CD14-positive monocyte (primary cell): ENCODE data around the gene LFNG. TPM values are rescaled to one million over a fixed set of nuclear protein-coding genes. Genes with fewer than 3 reads are reported as not detected.

Experiments used
- DNase-seq, 3 donors: peaks; one replicate each; pipeline ENCODE4 v3.0.0-alpha.2; 2011 to 2022
- H2AFZ ChIP-seq: 2 replicates; pipeline ENCODE4 v1.6.0; 2012; ENCODE audit warnings: mild to moderate bottlenecking, low read depth, low read length, inconsistent platforms; ENCODE audit not compliant: insufficient read depth, poor library complexity, severe bottlenecking
- H3K27ac ChIP-seq, 2 donors: 1 replicate in 1 of 2; 2 replicates in 1 of 2; pipeline ENCODE4 v1.5.1; 2012 to 2013; ENCODE audit warnings: low read length in 2 of 2, control low read depth in 1 of 2, inconsistent platforms in 1 of 2, low read depth in 1 of 2, mild to moderate bottlenecking in 1 of 2
- H3K27me3 ChIP-seq, 2 donors: one replicate each; pipeline versions ENCODE4 v1.6.0 to v1.6.1; 2011 to 2013; ENCODE audit warnings: low read length in 2 of 2; ENCODE audit not compliant: control insufficient read depth in 2 of 2, insufficient read depth in 2 of 2
- H3K36me3 ChIP-seq, 2 donors: replicated peaks in 1 of 2; 1 replicate in 1 of 2; 2 replicates in 1 of 2; pipeline versions ENCODE4 v1.5.1 to v1.6.1; 2012 to 2013; ENCODE audit warnings: low read length in 2 of 2, control low read depth in 1 of 2, inconsistent platforms in 1 of 2, mild to moderate bottlenecking in 1 of 2; ENCODE audit not compliant: insufficient read depth in 2 of 2, control insufficient read depth in 1 of 2
- H3K4me1 ChIP-seq, 2 donors: 1 replicate in 1 of 2; 2 replicates in 1 of 2; pipeline versions ENCODE4 v1.5.1 to v1.6.1; 2012 to 2013; ENCODE audit warnings: low read length in 2 of 2, control low read depth in 1 of 2, inconsistent platforms in 1 of 2, mild to moderate bottlenecking in 1 of 2, moderate library complexity in 1 of 2; ENCODE audit not compliant: insufficient read depth in 2 of 2, control insufficient read depth in 1 of 2
- H3K4me2 ChIP-seq: replicated peaks from 2 replicates; pipeline ENCODE3; 2012; ENCODE audit warnings: low read length, moderate library complexity, mild to moderate bottlenecking; ENCODE audit not compliant: poor library complexity, severe bottlenecking; ENCODE audit errors: extremely low read depth
- H3K4me3 ChIP-seq, 3 experiments: fragments of 200-600 bp in 1 of 3; sonication (generic) in 1 of 3; replicated peaks in 1 of 3; 1 replicate in 2 of 3; 2 replicates in 1 of 3; pipeline ENCODE4 v1.5.1; 2011 to 2013; ENCODE audit warnings: low read length in 3 of 3, mild to moderate bottlenecking in 3 of 3, control low read depth in 2 of 3, low read depth in 2 of 3, inconsistent platforms in 1 of 3, moderate library complexity in 1 of 3
- H3K79me2 ChIP-seq: 2 replicates; pipeline ENCODE4 v1.6.0; 2012; ENCODE audit warnings: mild to moderate bottlenecking, control low read depth, inconsistent platforms, low read length, moderate library complexity; ENCODE audit not compliant: insufficient read depth
- H3K9ac ChIP-seq: 2 replicates; pipeline ENCODE4 v1.6.0; 2017; ENCODE audit warnings: low read length, mild to moderate bottlenecking; ENCODE audit not compliant: insufficient read depth, poor library complexity, severe bottlenecking
- H3K9me3 ChIP-seq, 2 donors: replicated peaks in 1 of 2; 1 replicate in 1 of 2; 2 replicates in 1 of 2; pipeline versions ENCODE4 v1.5.1 to v1.6.1; 2012 to 2013; ENCODE audit warnings: low read length in 2 of 2, control low read depth in 1 of 2; ENCODE audit not compliant: control insufficient read depth in 1 of 2, insufficient read depth in 1 of 2
- H4K20me1 ChIP-seq: 2 replicates; pipeline ENCODE4 v1.6.0; 2012; ENCODE audit warnings: mild to moderate bottlenecking, low read length, control low read depth, moderate library complexity; ENCODE audit not compliant: insufficient read depth
- H3K27ac Mint-ChIP-seq, 7 donors: one replicate each; pipeline ENCODE4 v1.8.0; 2020; ENCODE audit warnings: mild to moderate bottlenecking in 7 of 7, mixed read lengths in 7 of 7, moderate library complexity in 6 of 7, inconsistent platforms in 2 of 7
- H3K27me3 Mint-ChIP-seq, 3 donors: one replicate each; pipeline ENCODE4 v1.8.0; 2021 to 2022; ENCODE audit warnings: low read depth in 3 of 3, mild to moderate bottlenecking in 3 of 3, mixed read lengths in 3 of 3, moderate library complexity in 3 of 3, inconsistent platforms in 1 of 3
- H3K36me3 Mint-ChIP-seq, 2 donors: one replicate each; pipeline ENCODE4 v1.8.0; 2020; ENCODE audit warnings: mixed read lengths in 2 of 2, inconsistent platforms in 1 of 2, mild to moderate bottlenecking in 1 of 2
- H3K4me1 Mint-ChIP-seq: one replicate; pipeline ENCODE4 v1.8.0; 2020; ENCODE audit warnings: mild to moderate bottlenecking, mixed read lengths
- H3K4me3 Mint-ChIP-seq, 2 donors: one replicate each; pipeline ENCODE4 v1.8.0; 2020; ENCODE audit warnings: mild to moderate bottlenecking in 2 of 2, mixed read lengths in 2 of 2, moderate library complexity in 1 of 2
- H3K9me3 Mint-ChIP-seq, 7 donors: one replicate each; pipeline ENCODE4 v1.8.0; 2020 to 2022; ENCODE audit warnings: mixed read lengths in 7 of 7, mild to moderate bottlenecking in 6 of 7, moderate library complexity in 6 of 7, inconsistent platforms in 2 of 7
- WGBS: methylation state at CpG from one replicate; pipeline ENCODE4 v1.1.5; 2013; ENCODE audit warnings: missing lambda C conversion rate; ENCODE audit not compliant: insufficient coverage; 5-methylcytosine and 5-hydroxymethylcytosine counted together
- intact Hi-C, 2 donors: fragments of 100-400 bp; cut with micrococcal nuclease; formaldehyde crosslinking; loops; one replicate each; pipeline versions ENCODE4 v1.15.0 to v1.15.1; 2023
- polyA plus RNA-seq, 3 donors: library from polyadenylated mRNA; depleted of rRNA in 1 of 3; unstranded in 2 of 3; stranded (reverse) in 1 of 3; fragments of 300-500 nt in 2 of 3; fragments of >200 nt in 1 of 3; fragmentation: Illumina TruSeq in 2 of 3; gene quantifications; 1 replicate in 2 of 3; 2 replicates in 1 of 3; pipeline ENCODE4 v1.2.3, GENCODE V29; 2012 to 2021
- TF ChIP-seq, protein P1 (sequence below): fragments of 200-600 bp; IDR thresholded peaks from one replicate; pipeline ENCODE4 v1.8.0; 2022; ENCODE audit warnings: antibody characterized with exemption, mild to moderate bottlenecking

Gene LFNG
- polyA plus RNA-seq, 3 donors, result 1.9 to 121 (median 2.2) TPM

DNA sequence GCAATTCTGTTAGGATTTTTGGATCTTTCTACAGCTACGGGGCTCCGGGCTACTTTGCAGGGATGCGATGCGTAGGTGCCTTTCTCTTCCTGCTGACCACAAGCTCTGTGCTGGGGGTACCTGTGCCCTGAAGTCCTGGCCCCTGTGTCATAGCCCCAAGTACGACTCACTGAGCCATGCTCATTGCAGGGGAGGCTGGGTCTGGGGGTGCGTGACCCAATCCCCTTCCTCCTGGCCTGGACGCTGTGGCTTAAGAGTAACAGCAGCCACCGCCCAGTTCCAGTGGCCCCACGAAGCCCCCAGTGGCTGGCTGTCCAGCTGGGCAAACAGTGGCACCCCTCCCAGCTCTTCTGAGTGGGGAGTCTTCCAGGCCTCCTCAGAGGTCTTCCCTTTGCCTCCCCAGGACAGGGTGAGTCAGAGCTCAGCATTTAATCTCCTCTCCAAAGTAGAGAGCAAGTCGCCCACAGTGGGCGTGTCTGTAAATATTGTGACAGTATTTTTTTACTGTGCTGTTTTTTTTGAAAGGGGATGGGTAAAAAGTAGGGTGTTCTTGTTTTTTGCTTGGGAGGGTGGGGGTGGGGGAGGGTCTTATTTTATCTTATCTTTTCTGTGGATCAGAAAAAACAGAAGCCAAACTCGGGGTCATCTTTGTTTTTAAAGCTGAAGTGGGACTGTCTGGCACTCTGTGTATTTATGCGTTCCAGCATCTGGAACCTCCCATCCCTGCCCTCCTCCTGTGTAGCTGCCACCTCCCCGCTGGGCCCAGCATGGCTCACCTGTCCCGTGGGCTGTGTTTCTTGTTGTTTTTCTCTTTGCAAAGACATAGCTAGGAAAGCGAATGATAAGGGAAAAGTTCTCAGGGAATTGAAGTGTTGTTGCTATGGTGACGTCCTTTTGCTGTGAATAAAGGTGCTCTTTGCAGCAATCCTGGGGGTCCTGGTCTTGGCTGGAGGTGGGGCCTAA, 8.2 kb downstream of the LFNG start:
- H3K4me3 ChIP-seq, result peak overlapping the region; percentile 0 to 100 (median 31)
- H3K9me3 Mint-ChIP-seq, result peaks cover 0 to 2% (median 0%) of the 10 kb centered on the region in 7 donors
- H4K20me1 ChIP-seq, result peaks cover 67% of the 10 kb centered on the region
- intact Hi-C loops, result loop anchor here in 1 of 2 donors (10.0 kb wide), 1 partner anchor 993 kb away; the partner anchor contains the start of gene MAFK
- peaks cover 50% of the 10 kb centered on the region in 2 donors for H3K36me3 ChIP-seq
- DNase-seq, result peak; percentile 77 to 89 (median 80)
- no peak overlapping the region for H2AFZ ChIP-seq
- no peaks in the 10 kb centered on the region for H3K27me3 ChIP-seq
- peak overlapping the region; percentile 98 for H3K9ac ChIP-seq
- H3K27ac ChIP-seq, result peak overlapping the region; percentile 99 to 100
- TF ChIP-seq, protein P1, sequence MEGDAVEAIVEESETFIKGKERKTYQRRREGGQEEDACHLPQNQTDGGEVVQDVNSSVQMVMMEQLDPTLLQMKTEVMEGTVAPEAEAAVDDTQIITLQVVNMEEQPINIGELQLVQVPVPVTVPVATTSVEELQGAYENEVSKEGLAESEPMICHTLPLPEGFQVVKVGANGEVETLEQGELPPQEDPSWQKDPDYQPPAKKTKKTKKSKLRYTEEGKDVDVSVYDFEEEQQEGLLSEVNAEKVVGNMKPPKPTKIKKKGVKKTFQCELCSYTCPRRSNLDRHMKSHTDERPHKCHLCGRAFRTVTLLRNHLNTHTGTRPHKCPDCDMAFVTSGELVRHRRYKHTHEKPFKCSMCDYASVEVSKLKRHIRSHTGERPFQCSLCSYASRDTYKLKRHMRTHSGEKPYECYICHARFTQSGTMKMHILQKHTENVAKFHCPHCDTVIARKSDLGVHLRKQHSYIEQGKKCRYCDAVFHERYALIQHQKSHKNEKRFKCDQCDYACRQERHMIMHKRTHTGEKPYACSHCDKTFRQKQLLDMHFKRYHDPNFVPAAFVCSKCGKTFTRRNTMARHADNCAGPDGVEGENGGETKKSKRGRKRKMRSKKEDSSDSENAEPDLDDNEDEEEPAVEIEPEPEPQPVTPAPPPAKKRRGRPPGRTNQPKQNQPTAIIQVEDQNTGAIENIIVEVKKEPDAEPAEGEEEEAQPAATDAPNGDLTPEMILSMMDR, result no peak
- H3K4me1 Mint-ChIP-seq, result peaks cover 80% of the 10 kb centered on the region
- peaks cover 56% of the 10 kb centered on the region for H3K79me2 ChIP-seq
- no peaks in the 10 kb centered on the region for H3K9me3 ChIP-seq
- H3K4me1 ChIP-seq, result peaks cover 95 to 96% of the 10 kb centered on the region in 2 donors
- H3K36me3 Mint-ChIP-seq, result peaks cover 36 to 54% of the 10 kb centered on the region in 2 donors
- H3K27me3 Mint-ChIP-seq, result peaks cover 0 to 3% (median 0%) of the 10 kb centered on the region in 3 donors
- H3K4me3 Mint-ChIP-seq, result peak overlapping the region; percentile 71 to 78
- peak overlapping the region; percentile 99 to 100 (median 100) for H3K27ac Mint-ChIP-seq
- 75% methylated on average over 11 of the region's 17 CpGs for WGBS
- peak overlapping the region; percentile 97 for H3K4me2 ChIP-seq

DNA sequence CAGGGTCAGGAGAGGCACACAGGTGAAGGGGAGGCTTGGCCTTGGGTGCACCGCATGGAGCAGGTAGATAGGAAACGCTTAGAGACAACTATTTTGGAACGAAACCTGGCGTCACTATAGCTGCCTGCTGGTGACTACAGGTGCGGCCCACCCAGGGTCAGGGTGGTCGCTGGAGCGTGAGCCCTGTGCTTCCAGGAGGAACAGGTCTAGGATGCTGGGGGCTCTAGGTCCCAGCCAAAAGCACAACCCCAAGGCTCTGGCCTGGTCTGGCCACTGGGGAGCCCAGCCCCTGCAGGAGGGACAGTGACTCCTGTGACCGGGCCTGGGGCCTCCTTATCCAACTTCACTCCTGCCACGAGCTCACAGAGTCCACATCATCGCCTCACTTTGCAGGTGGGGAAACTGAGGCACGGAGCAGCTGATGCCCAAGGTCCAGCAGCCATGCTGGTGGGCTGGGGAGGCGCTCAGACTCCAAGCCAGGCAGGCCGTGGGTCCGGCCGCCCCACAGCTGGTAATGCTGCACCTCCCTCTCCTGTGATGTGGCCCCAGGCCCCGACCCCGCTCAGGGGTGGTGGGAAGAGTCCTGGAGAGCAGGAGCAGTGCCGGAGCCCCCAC, 9.0 kb downstream of the LFNG start:
- Histone ChIP-seq H2AFZ (no peak overlapping the region), H3K9ac (peak overlapping the region; percentile 98), H3K4me1 (peaks cover 88% of the 10 kb centered on the region in 2 donors), H3K4me2 (peak overlapping the region; percentile 97), H3K27ac (peak overlapping the region; percentile 99 to 100), H3K36me3 (peaks cover 46 to 47% of the 10 kb centered on the region in 2 donors), H3K4me3 (peak overlapping the region; percentile 5 to 100 (median 31)), H3K79me2 (peaks cover 48% of the 10 kb centered on the region), H4K20me1 (peaks cover 59% of the 10 kb centered on the region), H3K9me3 (no peaks in the 10 kb centered on the region), H3K27me3 (no peaks in the 10 kb centered on the region)
- intact Hi-C loops, result loop anchor here in 1 of 2 donors (10.0 kb wide), 1 partner anchor 994 kb away; the partner anchor contains the start of gene MAFK
- H3K27ac Mint-ChIP-seq, result peak overlapping the region; percentile 99 to 100 (median 100)
- H3K4me3 Mint-ChIP-seq, result peak overlapping the region; percentile 71 to 75
- WGBS, result 51% methylated on average over 14 of the region's 18 CpGs
- no peak for DNase-seq
- TF ChIP-seq, protein P1, result no peak
- peaks cover 30 to 48% of the 10 kb centered on the region in 2 donors for H3K36me3 Mint-ChIP-seq
- H3K4me1 Mint-ChIP-seq, result peaks cover 74% of the 10 kb centered on the region
- H3K9me3 Mint-ChIP-seq, result peaks cover 0 to 2% (median 0%) of the 10 kb centered on the region in 7 donors
- peaks cover 0 to 3% (median 0%) of the 10 kb centered on the region in 3 donors for H3K27me3 Mint-ChIP-seq
